ENCODE results near the gene WBP2NL.

Gene WBP2NL

GRCh38 chr22:41966607-41967240, 31.9 kb upstream of the WBP2NL start (continued):
- no peak for TF ChIP-seq SNAI2 (CRISPR knock-in tag; IDR thresholded peaks at IDR 0.05)
- TF ChIP-seq ZNF565 (CRISPR knock-in tag; conservative IDR thresholded peaks at IDR 0.05; ENCODE audit: low read depth): no peak
- no peak for TF ChIP-seq ARNTL (CRISPR knock-in tag; IDR thresholded peaks at IDR 0.05; ENCODE audit: borderline replicate concordance, low read depth)
- no peak for TF ChIP-seq RARB (CRISPR knock-in tag; IDR thresholded peaks at IDR 0.05)
- TF ChIP-seq BACH2 (CRISPR knock-in tag; IDR thresholded peaks at IDR 0.05; ENCODE audit: borderline replicate concordance): no peak
- no peak for TF ChIP-seq ZC3H10 (CRISPR knock-in tag; IDR thresholded peaks at IDR 0.05)
- no peak for TF ChIP-seq ZFP30 (CRISPR knock-in tag; IDR thresholded peaks at IDR 0.05)
- TF ChIP-seq CREB5 (CRISPR knock-in tag; IDR thresholded peaks at IDR 0.05; ENCODE audit: low read depth): no peak
- TF ChIP-seq PPARA (CRISPR knock-in tag; IDR thresholded peaks at IDR 0.05; ENCODE audit: borderline replicate concordance): no peak
- no peak for TF ChIP-seq TOX (CRISPR knock-in tag; IDR thresholded peaks at IDR 0.05; ENCODE audit: borderline replicate concordance)
- no peak for TF ChIP-seq GLIS3 (CRISPR knock-in tag; IDR thresholded peaks at IDR 0.05)
- no peak for TF ChIP-seq CSDC2 (CRISPR knock-in tag; IDR thresholded peaks at IDR 0.05)
- TF ChIP-seq ISL1 (CRISPR knock-in tag; IDR thresholded peaks at IDR 0.05): no peak

GRCh38 chr22:41968601-41969000, 30.0 kb upstream of the WBP2NL start:
- TF ChIP-seq POU6F1 (CRISPR knock-in tag; IDR thresholded peaks at IDR 0.05; ENCODE audit: borderline replicate concordance, low read depth) (no peak), ZNF565 (CRISPR knock-in tag; conservative IDR thresholded peaks at IDR 0.05; ENCODE audit: low read depth) (no peak), ZFP3 (CRISPR knock-in tag; IDR thresholded peaks at IDR 0.05) (no peak), TOX (CRISPR knock-in tag; IDR thresholded peaks at IDR 0.05; ENCODE audit: borderline replicate concordance) (no peak), GLIS3 (CRISPR knock-in tag; IDR thresholded peaks at IDR 0.05) (no peak), TCF4 (CRISPR knock-in tag; IDR thresholded peaks at IDR 0.05; ENCODE audit: borderline replicate concordance) (no peak), OSR1 (CRISPR knock-in tag; IDR thresholded peaks at IDR 0.05) (no peak), PPARA (CRISPR knock-in tag; IDR thresholded peaks at IDR 0.05; ENCODE audit: borderline replicate concordance) (no peak), ZNF8 (CRISPR knock-in tag; IDR thresholded peaks at IDR 0.05) (no peak), PATZ1 (CRISPR knock-in tag; IDR thresholded peaks at IDR 0.05; ENCODE audit: borderline replicate concordance) (no peak)
- no peak for ATAC-seq

- no peak for TF ChIP-seq ZC3H10 (CRISPR knock-in tag; IDR thresholded peaks at IDR 0.05)
- TF ChIP-seq ARNTL (CRISPR knock-in tag; IDR thresholded peaks at IDR 0.05; ENCODE audit: borderline replicate concordance, low read depth): no peak
- TF ChIP-seq ZNF8 (CRISPR knock-in tag; IDR thresholded peaks at IDR 0.05): no peak
- TF ChIP-seq POU6F1 (CRISPR knock-in tag; IDR thresholded peaks at IDR 0.05; ENCODE audit: borderline replicate concordance, low read depth): no peak
- no peak for TF ChIP-seq ZNF70 (CRISPR knock-in tag; IDR thresholded peaks at IDR 0.05)
- TF ChIP-seq TOX (CRISPR knock-in tag; IDR thresholded peaks at IDR 0.05; ENCODE audit: borderline replicate concordance): no peak
- TF ChIP-seq SNAI2 (CRISPR knock-in tag; IDR thresholded peaks at IDR 0.05): no peak
- TF ChIP-seq ISL1 (CRISPR knock-in tag; IDR thresholded peaks at IDR 0.05): no peak
- no peak for TF ChIP-seq PATZ1 (CRISPR knock-in tag; IDR thresholded peaks at IDR 0.05; ENCODE audit: borderline replicate concordance)
- TF ChIP-seq BACH2 (CRISPR knock-in tag; IDR thresholded peaks at IDR 0.05; ENCODE audit: borderline replicate concordance): no peak
- TF ChIP-seq RARB (CRISPR knock-in tag; IDR thresholded peaks at IDR 0.05): no peak
- TF ChIP-seq CSDC2 (CRISPR knock-in tag; IDR thresholded peaks at IDR 0.05): no peak
- TF ChIP-seq CREB5 (CRISPR knock-in tag; IDR thresholded peaks at IDR 0.05; ENCODE audit: low read depth): no peak
- TF ChIP-seq TSHZ2 (CRISPR knock-in tag; IDR thresholded peaks at IDR 0.05): no peak
- TF ChIP-seq PPARA (CRISPR knock-in tag; IDR thresholded peaks at IDR 0.05; ENCODE audit: borderline replicate concordance): no peak
- TF ChIP-seq ZFP3 (CRISPR knock-in tag; IDR thresholded peaks at IDR 0.05): no peak
- no peak for ATAC-seq
These were observed 29.4 kb upstream of the WBP2NL start, which contains the start of gene SEPTIN3 for GRCh38 chr22:41969110-41969646. Gene SEPTIN3 (plus strand): TSS chr22:41969443. CDS start chr22:41971493, 2,050 bp downstream.
